K562 (cell line): Measurements from ENCODE around the gene ZMAT1. TPM values are rescaled to one million over a fixed set of nuclear protein-coding genes. Genes with fewer than 3 reads are reported as not detected.

Source experiments
- ATAC-seq: fragments of 200-7000 bp; cut with Tn5 transposase; 3 replicates; pipeline ENCODE4 v1.9.1; 2020; ENCODE audit warnings: moderate library complexity
- BruUV-seq: library from RNA; stranded (reverse); fragments of 400-500 nt; replicated peaks from 2 replicates; lab custom pipeline; 2021; lab: Mats Ljungman, UMichigan
- CTCF ChIA-PET: fragments of 300-600 bp; formaldehyde crosslinking; extraction: SDS; loops from one replicate; lab custom pipeline; 2021; ENCODE audit warnings: low intra/inter-chr PET ratio; lab: Yijun Ruan, JAX
- POLR2A ChIA-PET: fragments of 300-600, 350-650 bp; sonication (Branson Sonifier 250); formaldehyde crosslinking; extraction: SDS; loops from one replicate; lab custom pipeline; 2021; ENCODE audit warnings: antibody characterized with exemption, inconsistent platforms; lab: Yijun Ruan, JAX
- DNase-seq, 4 experiments: peaks; one replicate each; pipeline versions ENCODE4 v3.0.0 to v3.0.0-alpha.2; 2011 to 2018; ENCODE audit warnings: low spot score in 3 of 4, mixed read lengths in 3 of 4; ENCODE audit errors: extremely low read depth in 1 of 4
- FAIRE-seq: peaks from 2 replicates; lab custom pipeline; 2011; peaks lifted over from hg19 to GRCh38; lab: Jason Lieb, UNC
- H2AFZ ChIP-seq: 2 replicates; pipeline ENCODE4 v1.6.0; 2011; ENCODE audit warnings: low read depth, low read length, control low read depth, inconsistent platforms
- H3K27ac ChIP-seq: fragments of 200-600 bp; 3 replicates; pipeline ENCODE4 v1.8.0; 2011; ENCODE audit warnings: low read depth, mild to moderate bottlenecking, control low read depth, inconsistent platforms, low read length, moderate library complexity, mixed read lengths; ENCODE audit errors: extremely low read depth
- H3K27me3 ChIP-seq, 2 experiments: fragments of 300-600 bp in 1 of 2; 2 replicates in 1 of 2; 3 replicates in 1 of 2; pipeline versions ENCODE4 v1.6.0 to v1.8.0; 2011; ENCODE audit warnings: inconsistent platforms in 2 of 2, low read length in 2 of 2, mild to moderate bottlenecking in 1 of 2, mixed read lengths in 1 of 2, moderate library complexity in 1 of 2; ENCODE audit not compliant: control insufficient read depth in 2 of 2, insufficient read depth in 2 of 2
- H3K36me3 ChIP-seq: fragments of 300-600 bp; 3 replicates; pipeline ENCODE4 v1.8.0; 2011; ENCODE audit warnings: mild to moderate bottlenecking, low read length, inconsistent platforms; ENCODE audit not compliant: control insufficient read depth, insufficient read depth
- H3K4me1 ChIP-seq, 2 experiments: fragments of 200-600 bp in 1 of 2; replicated peaks in 1 of 2; 2 replicates in 1 of 2; 3 replicates in 1 of 2; pipeline versions ENCODE4 v1.5.1 to v1.8.0; 2011; ENCODE audit warnings: inconsistent platforms in 2 of 2, low read length in 2 of 2, mild to moderate bottlenecking in 1 of 2, mixed read lengths in 1 of 2, moderate library complexity in 1 of 2; ENCODE audit not compliant: control insufficient read depth in 2 of 2, insufficient read depth in 2 of 2
- H3K4me2 ChIP-seq: 2 replicates; pipeline ENCODE4 v1.6.1; 2011; ENCODE audit warnings: low read length, control low read depth, inconsistent platforms, mixed read lengths; ENCODE audit not compliant: insufficient read depth
- H3K4me3 ChIP-seq: fragments of 200-600 bp; sonication (generic), shearing (Covaris generic); 2 replicates; pipeline ENCODE4 v1.5.1; 2016; ENCODE audit warnings: control low read depth, inconsistent platforms
- H3K79me2 ChIP-seq: fragments of 200-600 bp; 3 replicates; pipeline ENCODE4 v1.8.0; 2011; ENCODE audit warnings: low read length, inconsistent platforms; ENCODE audit not compliant: control insufficient read depth, insufficient read depth
- H3K9ac ChIP-seq, 2 experiments: 2 replicates each; pipeline versions ENCODE4 v1.6.0 to v1.6.1; 2011; ENCODE audit warnings: low read depth in 2 of 2, low read length in 2 of 2, control low read depth in 1 of 2, inconsistent platforms in 1 of 2, mild to moderate bottlenecking in 1 of 2, mixed read lengths in 1 of 2; ENCODE audit not compliant: insufficient read depth in 1 of 2
- H3K9me1 ChIP-seq: one replicate; pipeline ENCODE4 v1.6.0; 2011; ENCODE audit warnings: inconsistent platforms, mild to moderate bottlenecking, low read length, moderate library complexity; ENCODE audit not compliant: control insufficient read depth, insufficient read depth
- H3K9me3 ChIP-seq: replicated peaks from 2 replicates; pipeline ENCODE4 v1.5.1; 2011; ENCODE audit warnings: low read depth, low read length, inconsistent platforms; ENCODE audit not compliant: control insufficient read depth, insufficient read depth
- H4K20me1 ChIP-seq: replicated peaks from 2 replicates; pipeline ENCODE4 v1.6.1; 2011; ENCODE audit warnings: low read length, inconsistent platforms, mixed read lengths; ENCODE audit not compliant: control insufficient read depth, insufficient read depth
- C11orf30 ChIP-seq: fragments of 450-650 bp; IDR thresholded peaks from 2 replicates; pipeline ENCODE4 v1.6.1; 2016; ENCODE audit warnings: low read depth, mild to moderate bottlenecking
- CBFA2T2 ChIP-seq: fragments of 450-650 bp; conservative IDR thresholded peaks from 2 replicates; pipeline ENCODE4 v1.6.1; 2017; ENCODE audit warnings: mild to moderate bottlenecking
- CBX5 ChIP-seq: IDR thresholded peaks from 2 replicates; pipeline ENCODE4 v1.6.1; 2014; ENCODE audit warnings: low read depth, borderline replicate concordance
- CGGBP1 ChIP-seq: fragments of 250-450 bp; sonication (Bioruptor Pico); IDR thresholded peaks from 2 replicates; pipeline ENCODE4 v1.9.0; 2021; ENCODE audit warnings: mild to moderate bottlenecking
- CTBP1 ChIP-seq: fragments of 450-650 bp; IDR thresholded peaks from 2 replicates; pipeline ENCODE4 v1.6.1; 2016; ENCODE audit warnings: borderline replicate concordance
- DACH1 ChIP-seq: fragments of 450-650 bp; IDR thresholded peaks from 2 replicates; pipeline ENCODE4 v1.6.1; 2018; ENCODE audit not compliant: partially characterized antibody
- DNMT1 ChIP-seq: fragments of 450-650 bp; IDR thresholded peaks from 2 replicates; pipeline ENCODE4 v1.6.1; 2016; ENCODE audit warnings: antibody characterized with exemption, mild to moderate bottlenecking
- FOS ChIP-seq: IDR thresholded peaks from 3 replicates; pipeline ENCODE4 v1.6.1; 2011; ENCODE audit not compliant: insufficient read length; ENCODE audit errors: extremely low read depth
- KDM5B ChIP-seq: fragments of 200-600 bp; sonication (generic); IDR thresholded peaks from 2 replicates; pipeline ENCODE4 v1.6.1; 2012; ENCODE audit warnings: low read depth, mild to moderate bottlenecking, moderate library complexity, low read length, control low read depth, inconsistent platforms; ENCODE audit not compliant: insufficient replicate concordance
- NR4A1 ChIP-seq, 2 experiments: fragments of 250-450 bp in 1 of 2; fragments of 450-650 bp in 1 of 2; sonication (Bioruptor Pico) in 1 of 2; IDR thresholded peaks; 2 replicates each; pipeline versions ENCODE4 v1.4.0 to v1.6.1; 2016 to 2020; ENCODE audit warnings: mild to moderate bottlenecking in 2 of 2, missing compliant biosample characterization in 1 of 2, missing genetic modification characterization in 1 of 2, moderate library complexity in 1 of 2
- PML ChIP-seq: IDR thresholded peaks from 2 replicates; pipeline ENCODE4 v1.6.1; 2012; ENCODE audit warnings: low read length, inconsistent platforms
- PTRF ChIP-seq: fragments of 450-650 bp; IDR thresholded peaks from 2 replicates; pipeline ENCODE4 v1.6.1; 2016; ENCODE audit warnings: mild to moderate bottlenecking, missing genetic modification characterization, missing compliant biosample characterization
- PTTG1 ChIP-seq: fragments of 450-650 bp; IDR thresholded peaks from 2 replicates; pipeline ENCODE4 v1.6.1; 2016; ENCODE audit warnings: low read depth, mild to moderate bottlenecking, missing genetic modification characterization, missing compliant biosample characterization
- SIN3A ChIP-seq, 2 experiments: fragments of 150-350 bp in 1 of 2; IDR thresholded peaks; 2 replicates each; pipeline ENCODE4 v1.6.1; 2011 to 2016; ENCODE audit warnings: borderline replicate concordance in 2 of 2, low read depth in 2 of 2, low read length in 2 of 2, mild to moderate bottlenecking in 2 of 2, moderate library complexity in 2 of 2; ENCODE audit not compliant: control insufficient read depth in 1 of 2
- SMAD1 ChIP-seq: fragments of 150-350 bp; IDR thresholded peaks from 2 replicates; pipeline ENCODE4 v1.6.1; 2014; ENCODE audit warnings: low read length, low read depth; ENCODE audit not compliant: partially characterized antibody
- ZBTB33 ChIP-seq: sonication (generic); formaldehyde crosslinking; IDR thresholded peaks from 2 replicates; pipeline ENCODE4 v1.8.1; 2023; ENCODE audit warnings: mild to moderate bottlenecking, missing genetic modification reagents
- ZEB2 ChIP-seq: fragments of 450-650 bp; IDR thresholded peaks from 2 replicates; pipeline ENCODE4 v1.6.1; 2016
- ZNF785 ChIP-seq: fragments of 250-450 bp; sonication (Bioruptor Pico); IDR thresholded peaks from 2 replicates; pipeline ENCODE4 v1.4.0; 2020; ENCODE audit warnings: mild to moderate bottlenecking
- in situ Hi-C: fragments of 300-500 bp; cut with MboI; formaldehyde crosslinking; loops from 4 replicates; pipeline ENCODE4 v1.15.0; 2018; ENCODE audit warnings: inconsistent platforms, mixed read lengths
- intact Hi-C: fragments of 100-400 bp; cut with micrococcal nuclease; formaldehyde crosslinking; loops from 2 replicates; pipeline ENCODE4 v1.14.2; 2022
- polyA plus RNA-seq, 8 experiments: library from polyadenylated mRNA; depleted of rRNA in 4 of 8; stranded (reverse) in 5 of 8; unstranded in 3 of 8; fragments of >200 nt; fragmentation: Nextera tagmentation in 2 of 8; fragmentation: Illumina TruSeq in 1 of 8; extraction: Ambion mirVana in 2 of 8; extraction: Trizol in 1 of 8; gene quantifications; 2 replicates each; pipeline versions ENCODE4 v1.2.1 to v1.2.3, GENCODE V29; 2011 to 2014; ENCODE audit warnings: inconsistent platforms in 1 of 8, missing spikeins in 1 of 8
- total RNA-seq, 7 experiments: library from RNA; depleted of rRNA in 6 of 7; stranded (reverse); fragments of >200 nt in 6 of 7; fragmentation: Illumina TruSeq in 2 of 7; extraction: Trizol in 2 of 7; gene quantifications; 2 replicates each; pipeline versions ENCODE4 v1.2.1 to v1.2.3, GENCODE V29; 2011 to 2021; ENCODE audit warnings: low replicate concordance in 1 of 7

ZMAT1 gene
- total and polyA plus RNA-seq, 9 of the 15 experiments (the other 6 are each of a cell fraction or from before 2014, with no cell fraction given), result 0.03 to 0.05 (median 0.04) TPM; not detected in 3

GRCh38 chrX:101977106-101977505, 45.3 kb upstream of the ZMAT1 start (continued):
- TF ChIP-seq ZBTB33 (CRISPR knock-in tag) (no peak), PML (no peak), KDM5B (no peak), FOS (no peak)

GRCh38 chrX:101973066-101973465, 41.2 kb upstream of the ZMAT1 start:
- no peak overlapping the region for H3K27ac ChIP-seq
- H3K27me3 ChIP-seq, result no peaks in the 10 kb centered on the region
- ChIA-PET POLR2A (no interaction called here), CTCF (no interaction called here)
- H3K79me2 ChIP-seq, result no peaks in the 10 kb centered on the region
- no peak for DNase-seq
- in situ Hi-C loops (no loop called here), intact Hi-C loops (no loop called here)
- H2AFZ ChIP-seq, result no peak overlapping the region
- no peaks in the 10 kb centered on the region for H4K20me1 ChIP-seq
- no peak for ATAC-seq
- H3K4me3 ChIP-seq, result no peak overlapping the region
- no TSS peak for BruUV-seq
- H3K4me2 ChIP-seq, result no peak overlapping the region
- no peaks in the 10 kb centered on the region for H3K36me3 ChIP-seq
- H3K9ac ChIP-seq, result no peak overlapping the region
- no peaks in the 10 kb centered on the region for H3K9me1 ChIP-seq
- TF ChIP-seq NR4A1 (CRISPR knock-in tag; IDR thresholded peaks at IDR 0.05) (no peak), NR4A1 (tag; IDR thresholded peaks at IDR 0.05) (no peak), PTTG1 (tag) (no peak), DACH1 (no peak), DNMT1 (no peak), PTRF (tag) (no peak), SMAD1 (no peak), CBFA2T2 (no peak), C11orf30 (no peak), SIN3A (IDR thresholded peaks at IDR 0.05; ENCODE audit: borderline replicate concordance in 2 of 2, control insufficient read depth in 1 of 2, low read depth in 2 of 2, low read length in 2 of 2) (no peak), CGGBP1 (no peak), ZEB2 (no peak), CTBP1 (no peak), CBX5 (no peak), ZNF785 (CRISPR knock-in tag) (no peak)
- H3K4me1 ChIP-seq, result no peaks in the 10 kb centered on the region
- no peaks in the 10 kb centered on the region for H3K9me3 ChIP-seq
- no peak for FAIRE-seq
